PC-3 (cell line): ENCODE measurements around the gene IRF1. TPM values are rescaled to one million over a fixed set of nuclear protein-coding genes. Genes with fewer than 3 reads are reported as not detected.

Experiments
- ATAC-seq: fragments of 200-7000 bp; cut with Tn5 transposase; 2 replicates; pipeline ENCODE4 v1.9.1; 2020; ENCODE audit warnings: mild to moderate bottlenecking, moderate library complexity
- BruUV-seq: library from RNA; stranded (reverse); fragments of 400-500 nt; replicated peaks from 2 replicates; lab custom pipeline; 2021; lab: Mats Ljungman, UMichigan
- CTCF ChIA-PET: fragments of 300-600 bp; sonication (Branson Sonifier 250); formaldehyde crosslinking; loops from one replicate; lab custom pipeline; 2022; ENCODE audit warnings: antibody characterized with exemption; lab: Charles Lee
- POLR2A ChIA-PET: fragments of 300-600 bp; sonication (Branson Sonifier 250); formaldehyde crosslinking; loops from one replicate; lab custom pipeline; 2022; ENCODE audit warnings: antibody characterized with exemption; ENCODE audit not compliant: unreplicated experiment; lab: Charles Lee
- DNase-seq: peaks from one replicate; pipeline ENCODE4 v3.0.0-alpha.2; 2015
- H2AFZ ChIP-seq: fragments of 300-600 bp; sonication (generic); 2 replicates; pipeline ENCODE4 v1.6.0; 2016; ENCODE audit warnings: antibody characterized with exemption, low read length
- H3F3A ChIP-seq: fragments of 300-600 bp; sonication (generic); one replicate; pipeline ENCODE4 v1.6.0; 2017; ENCODE audit warnings: antibody characterized with exemption, low read length, control low read depth, mild to moderate bottlenecking; ENCODE audit not compliant: unreplicated experiment
- H3K27ac ChIP-seq: fragments of 300-600 bp; sonication (generic); 2 replicates; pipeline ENCODE4 v1.5.1; 2016; ENCODE audit warnings: mild to moderate bottlenecking, low read length
- H3K27me3 ChIP-seq: fragments of 300-600 bp; sonication (generic); 2 replicates; pipeline ENCODE4 v1.6.1; 2016; ENCODE audit warnings: low read length, mixed read lengths
- H3K36me3 ChIP-seq: fragments of 300-600 bp; sonication (generic); 2 replicates; pipeline ENCODE4 v1.6.1; 2016; ENCODE audit warnings: low read depth, mixed run types, low read length, mixed read lengths
- H3K4me1 ChIP-seq: fragments of 300-600 bp; sonication (generic); 2 replicates; pipeline ENCODE4 v1.5.1; 2016; ENCODE audit warnings: low read length; ENCODE audit not compliant: insufficient read depth
- H3K4me2 ChIP-seq: fragments of 300-600 bp; sonication (generic); 2 replicates; pipeline ENCODE4 v1.6.0; 2016; ENCODE audit warnings: low read length
- H3K4me3 ChIP-seq: fragments of 300-600 bp; sonication (generic); 2 replicates; pipeline ENCODE4 v1.5.1; 2016; ENCODE audit warnings: mild to moderate bottlenecking, low read length, mixed read lengths
- H3K79me2 ChIP-seq: fragments of 300-600 bp; sonication (generic); 2 replicates; pipeline ENCODE4 v1.6.1; 2017; ENCODE audit warnings: low read length, mixed read lengths
- H3K9ac ChIP-seq: fragments of 300-600 bp; sonication (generic); 2 replicates; pipeline ENCODE4 v1.6.0; 2016; ENCODE audit warnings: mild to moderate bottlenecking, low read length
- H3K9me2 ChIP-seq: fragments of 300-600 bp; sonication (generic); replicated peaks from 2 replicates; pipeline ENCODE4 v1.6.1; 2016; ENCODE audit warnings: mixed run types, low read length, mixed read lengths
- H3K9me3 ChIP-seq: fragments of 300-600 bp; sonication (generic); 2 replicates; pipeline ENCODE4 v1.6.1; 2016; ENCODE audit warnings: low read length, mixed read lengths
- H4K20me1 ChIP-seq: fragments of 300-600 bp; sonication (generic); 2 replicates; pipeline ENCODE4 v1.6.1; 2016; ENCODE audit warnings: low read length, mixed read lengths
- CTCF ChIP-seq: fragments of 300-600 bp; sonication (generic); conservative IDR thresholded peaks from 2 replicates; pipeline ENCODE4 v1.5.1; 2017; ENCODE audit warnings: antibody characterized with exemption, low read depth, mild to moderate bottlenecking, low read length
- EZH2 ChIP-seq: fragments of 300-600 bp; sonication (generic); IDR thresholded peaks from one replicate; pipeline ENCODE4 v1.6.1; 2017; ENCODE audit warnings: antibody characterized with exemption, mild to moderate bottlenecking, low read length; ENCODE audit not compliant: unreplicated experiment
- EZH2phosphoT487 ChIP-seq: fragments of 300-600 bp; sonication (generic); IDR thresholded peaks from 2 replicates; pipeline ENCODE4 v1.6.1; 2018; ENCODE audit warnings: mild to moderate bottlenecking, antibody characterized with exemption, low read length, borderline replicate concordance
- intact Hi-C: fragments of 100-400 bp; cut with micrococcal nuclease; formaldehyde crosslinking; loops from 2 replicates; pipeline ENCODE4 v1.9.0; 2023
- total RNA-seq: library from RNA; depleted of rRNA; stranded (reverse); fragments of >200 nt; gene quantifications from 2 replicates; pipeline ENCODE4 v1.2.3, GENCODE V29; 2014

IRF1 gene
- total RNA-seq, 1 experiment from 2014 or later = 21.1 TPM

- CTCF ChIA-PET = no interaction called here
- H3K79me2 ChIP-seq = no peaks in the 10 kb centered on the region
- no peak overlapping the region for H3K4me2 ChIP-seq
- H3K36me3 ChIP-seq = no peaks in the 10 kb centered on the region
- H2AFZ ChIP-seq = no peak overlapping the region
- H3K9me2 ChIP-seq = no peaks in the 10 kb centered on the region
- no peaks in the 10 kb centered on the region for H3K9me3 ChIP-seq
- ATAC-seq (no peak; the same call in 1 of the 2 replicates), DNase-seq (no peak)
- no peak overlapping the region for H3K27ac ChIP-seq
- H3F3A ChIP-seq = no peaks in the 10 kb centered on the region
- H3K9ac ChIP-seq = no peak overlapping the region
- intact Hi-C loops = no loop called here
- POLR2A ChIA-PET = interaction anchor here (0.6 kb wide), 1 partner anchor 54 kb away, joined by 3 read pairs; no protein-coding TSS in a partner anchor
- BruUV-seq = no TSS peak
- peaks cover 4% of the 10 kb centered on the region; the same call in 1 of the 2 replicates for H3K4me1 ChIP-seq
- H3K4me3 ChIP-seq = no peak overlapping the region
- no peaks in the 10 kb centered on the region for H3K27me3 ChIP-seq
- no peak for TF ChIP-seq EZH2
- no peak for TF ChIP-seq EZH2phosphoT487
- TF ChIP-seq CTCF = no peak
- H4K20me1 ChIP-seq = no peaks in the 10 kb centered on the region
Measured at GRCh38 chr5:132437604-132438266, 52.8 kb downstream of the IRF1 start.

- no peaks in the 10 kb centered on the region for H3K36me3 ChIP-seq
- no peaks in the 10 kb centered on the region for H4K20me1 ChIP-seq
- no peaks in the 10 kb centered on the region for H3K27me3 ChIP-seq
- no peak overlapping the region for H3K27ac ChIP-seq
- no peaks in the 10 kb centered on the region for H3F3A ChIP-seq
- BruUV-seq = no TSS peak
- TF ChIP-seq EZH2phosphoT487 = no peak
- no peak for TF ChIP-seq EZH2
- no peak for TF ChIP-seq CTCF
- ChIA-PET POLR2A (no interaction called here), CTCF (no interaction called here)
- DNase-seq (no peak), ATAC-seq (no peak)
- no peak overlapping the region for H3K4me3 ChIP-seq
- H3K9me3 ChIP-seq = no peaks in the 10 kb centered on the region
- H3K9ac ChIP-seq = no peak overlapping the region
- H2AFZ ChIP-seq = no peak overlapping the region
- H3K4me2 ChIP-seq = no peak overlapping the region
- H3K4me1 ChIP-seq = peaks cover 4% of the 10 kb centered on the region; the same call in 1 of the 2 replicates
- no peaks in the 10 kb centered on the region for H3K79me2 ChIP-seq
- no peaks in the 10 kb centered on the region for H3K9me2 ChIP-seq
- intact Hi-C loops = no loop called here
Measured at GRCh38 chr5:132436936-132437335, 53.6 kb downstream of the IRF1 start.

GRCh38 chr5:132435886-132436285 is 54.7 kb downstream of the IRF1 start:
- no peak for DNase-seq
- BruUV-seq = no TSS peak
- H3K4me2 ChIP-seq = no peak overlapping the region
- H3K27ac ChIP-seq = no peak overlapping the region
- ChIA-PET CTCF (no interaction called here), POLR2A (no interaction called here)
- peaks cover 4% of the 10 kb centered on the region; the same call in 1 of the 2 replicates for H3K4me1 ChIP-seq
- TF ChIP-seq EZH2phosphoT487 = no peak
- no peak for TF ChIP-seq EZH2
- TF ChIP-seq CTCF = no peak
- H3K36me3 ChIP-seq = no peaks in the 10 kb centered on the region
- no peak for ATAC-seq
- H3K9me2 ChIP-seq = no peaks in the 10 kb centered on the region
- H4K20me1 ChIP-seq = no peaks in the 10 kb centered on the region
- intact Hi-C loops = no loop called here
- no peaks in the 10 kb centered on the region for H3F3A ChIP-seq
- no peaks in the 10 kb centered on the region for H3K79me2 ChIP-seq
- H2AFZ ChIP-seq = no peak overlapping the region
- no peak overlapping the region for H3K9ac ChIP-seq
- H3K9me3 ChIP-seq = no peaks in the 10 kb centered on the region
- H3K27me3 ChIP-seq = no peaks in the 10 kb centered on the region
- no peak overlapping the region for H3K4me3 ChIP-seq
